Limb (tissue), 2 donors: ENCODE data around the gene PHLDB2.

ENCODE experiments used
- DNase-seq, 2 donors: peaks; one replicate each; pipeline ENCODE4 v3.0.0-alpha.2; 2016; ENCODE audit errors: extremely low spot score in 2 of 2

The PHLDB2 gene

GRCh38 chr3:111989061-111989678 lies 130.1 kb downstream of the PHLDB2 start:
- peak in 1 of 2 donors; percentile 68 for DNase-seq

GRCh38 chr3:111993038-111993437 lies 134.0 kb downstream of the PHLDB2 start:
- no peak for DNase-seq

- DNase-seq = peak; percentile 27 to 75
Observed at GRCh38 chr3:111998636-111999483, 139.8 kb downstream of the PHLDB2 start, which contains the start of gene TAGLN3. TAGLN3 (plus strand) TSS chr3:111998922; CDS start chr3:111999423, 501 bp downstream.

GRCh38 chr3:111999484-112000324 lies 140.6 kb downstream of the PHLDB2 start:
- peak in 1 of 2 donors; percentile 40 for DNase-seq

GRCh38 chr3:112000367-112000771 lies 141.3 kb downstream of the PHLDB2 start:
- no peak for DNase-seq

- no peak for DNase-seq
Observed at GRCh38 chr3:112000966-112001365, 141.9 kb downstream of the PHLDB2 start.

- DNase-seq = no peak
Observed at GRCh38 chr3:112001526-112001925, 142.5 kb downstream of the PHLDB2 start.

- no peak for DNase-seq
Observed at GRCh38 chr3:112002096-112002971, 143.3 kb downstream of the PHLDB2 start.

- no peak for DNase-seq
Observed at GRCh38 chr3:112003321-112004080, 144.4 kb downstream of the PHLDB2 start.

GRCh38 chr3:112004187-112004586 lies 145.1 kb downstream of the PHLDB2 start:
- DNase-seq = no peak

GRCh38 chr3:112004669-112005068 lies 145.6 kb downstream of the PHLDB2 start:
- no peak for DNase-seq

- no peak for DNase-seq
Observed at GRCh38 chr3:112005091-112005672, 146.1 kb downstream of the PHLDB2 start.

- no peak for DNase-seq
Observed at GRCh38 chr3:112007633-112008032, 148.6 kb downstream of the PHLDB2 start.

- no peak for DNase-seq
Observed at GRCh38 chr3:112009670-112010069, 150.6 kb downstream of the PHLDB2 start.

- peak in 1 of 2 donors; percentile 23 for DNase-seq
Observed at GRCh38 chr3:112010636-112011035, 151.6 kb downstream of the PHLDB2 start.

GRCh38 chr3:112011376-112011940 lies 152.4 kb downstream of the PHLDB2 start:
- no peak for DNase-seq

GRCh38 chr3:112012205-112012992 lies 153.3 kb downstream of the PHLDB2 start:
- DNase-seq = no peak

- peak; percentile 69 to 80 for DNase-seq
Observed at GRCh38 chr3:112013058-112013783, 154.2 kb downstream of the PHLDB2 start.
